Right lobe of liver (tissue), 6 donors: ENCODE data around the gene TRAK2. TPM values are rescaled to one million over a fixed set of nuclear protein-coding genes. Genes with fewer than 3 reads are reported as not detected.
A peak's percentile ranks its signal among the peaks of the same experiment; 100 is the strongest.

ENCODE experiments used
- ATAC-seq, 4 donors: fragments of 200-7000 bp; cut with Tn5 transposase; one replicate each; pipeline ENCODE4 v1.9.1; 2020; ENCODE audit warnings: mild to moderate bottlenecking in 4 of 4, moderate library complexity in 4 of 4
- DNase-seq, 3 donors: peaks; one replicate each; pipeline ENCODE4 v3.0.0-alpha.2; 2020
- H3K27ac ChIP-seq, 3 donors: fragments of 200-600 bp; one replicate each; pipeline ENCODE4 v1.8.0; 2022
- H3K27me3 ChIP-seq, 2 donors: fragments of 200-600 bp; one replicate each; pipeline ENCODE4 v1.8.0; 2022
- H3K36me3 ChIP-seq, 4 donors: fragments of 200-600 bp; sonication (generic) in 1 of 4; one replicate each; pipeline versions ENCODE4 v1.5.1 to v1.8.0; 2017 to 2022; ENCODE audit warnings: control low read depth in 1 of 4
- H3K4me1 ChIP-seq, 4 donors: fragments of 200-600 bp; sonication (generic) in 1 of 4; one replicate each; pipeline versions ENCODE4 v1.5.1 to v1.8.0; 2017 to 2022; ENCODE audit warnings: control low read depth in 1 of 4
- H3K4me3 ChIP-seq, 3 donors: fragments of 200-600 bp; one replicate each; pipeline ENCODE4 v1.8.0; 2022
- H3K9me3 ChIP-seq, 4 donors: fragments of 200-600 bp; sonication (generic) in 1 of 4; one replicate each; pipeline versions ENCODE4 v1.5.1 to v1.8.0; 2017 to 2022; ENCODE audit warnings: control low read depth in 1 of 4
- POLR2A ChIP-seq: fragments of 450-650 bp; IDR thresholded peaks from one replicate; pipeline ENCODE4 v1.6.1; 2017; ENCODE audit warnings: antibody characterized with exemption, mild to moderate bottlenecking
- WGBS: methylation state at CpG from one replicate; pipeline ENCODE4 v1.1.6; 2018; ENCODE audit warnings: low coverage, low lambda C conversion rate; ENCODE audit not compliant: insufficient coverage; ENCODE audit errors: missing lambda C conversion rate; 5-methylcytosine and 5-hydroxymethylcytosine counted together
- intact Hi-C, 2 donors: fragments of 100-400 bp; cut with DNase I; formaldehyde crosslinking; loops; one replicate each; pipeline versions ENCODE4 v1.11.2 to v1.14.1; 2022
- long read RNA-seq: library from polyadenylated mRNA; unstranded; transcript quantifications from one replicate; pipeline ENCODE4 v2.0.0, GENCODE V29; 2019
- total RNA-seq, 6 experiments: library from RNA; depleted of rRNA in 2 of 6; stranded (reverse); fragments of >200 nt in 2 of 6; fragmentation: NEBNext Ultra II Directional in 3 of 6; extraction: Animal tissue kit (Norgen Biotek cat#: 25700) in 3 of 6; gene quantifications; one replicate each; pipeline versions ENCODE4 v1.1.0 to v1.2.4, GENCODE V29; 2016 to 2023
- TF ChIP-seq, protein P1 (sequence below), 4 donors: fragments of 200-600 bp in 3 of 4; fragments of 450-650 bp in 1 of 4; IDR thresholded peaks; one replicate each; pipeline versions ENCODE4 v1.5.1 to v1.8.0; 2016 to 2022; ENCODE audit warnings: antibody characterized with exemption in 4 of 4, mild to moderate bottlenecking in 2 of 4
- donor health status: DM: no; HTN: yes; CAD: no.
- donor health status: DM: no; HTN: no; CAD: no.
- donor health status: DM: no; HTN: no; CAD: no.
- donor health status: DM: no; HTN: yes; CAD: no.
- donor health status: DM: no; HTN: yes; CAD: no.

Gene TRAK2
- total RNA-seq = 10 to 100 TPM; 13.3 to 18.4 (median 14.2) TPM
- long read RNA-seq, partial matches to known transcripts = 1 of 3 reads
- long read RNA-seq, other reads (novel, unspliced or antisense) = 2 of 3 reads

- Histone ChIP-seq H3K4me1 (peaks cover 0 to 31% (median 6%) of the 10 kb centered on the region in 4 donors), H3K9me3 (no peaks in the 10 kb centered on the region), H3K36me3 (no peaks in the 10 kb centered on the region), H3K4me3 (peak within 1 kb of the TSS; percentile 64 to 95 (median 94)), H3K27ac (peak within 1 kb of the TSS; percentile 71 to 85 (median 84)), H3K27me3 (no peaks in the 10 kb centered on the region)
- 0% methylated on average over 13 of the region's 78 CpGs for WGBS
- ATAC-seq (peak; percentile 96 to 98 (median 96)), DNase-seq (peak; percentile 96 to 98 (median 98))
- intact Hi-C loops = no loop called here
- peak; percentile 88 for TF ChIP-seq POLR2A
- TF ChIP-seq, protein P1, sequence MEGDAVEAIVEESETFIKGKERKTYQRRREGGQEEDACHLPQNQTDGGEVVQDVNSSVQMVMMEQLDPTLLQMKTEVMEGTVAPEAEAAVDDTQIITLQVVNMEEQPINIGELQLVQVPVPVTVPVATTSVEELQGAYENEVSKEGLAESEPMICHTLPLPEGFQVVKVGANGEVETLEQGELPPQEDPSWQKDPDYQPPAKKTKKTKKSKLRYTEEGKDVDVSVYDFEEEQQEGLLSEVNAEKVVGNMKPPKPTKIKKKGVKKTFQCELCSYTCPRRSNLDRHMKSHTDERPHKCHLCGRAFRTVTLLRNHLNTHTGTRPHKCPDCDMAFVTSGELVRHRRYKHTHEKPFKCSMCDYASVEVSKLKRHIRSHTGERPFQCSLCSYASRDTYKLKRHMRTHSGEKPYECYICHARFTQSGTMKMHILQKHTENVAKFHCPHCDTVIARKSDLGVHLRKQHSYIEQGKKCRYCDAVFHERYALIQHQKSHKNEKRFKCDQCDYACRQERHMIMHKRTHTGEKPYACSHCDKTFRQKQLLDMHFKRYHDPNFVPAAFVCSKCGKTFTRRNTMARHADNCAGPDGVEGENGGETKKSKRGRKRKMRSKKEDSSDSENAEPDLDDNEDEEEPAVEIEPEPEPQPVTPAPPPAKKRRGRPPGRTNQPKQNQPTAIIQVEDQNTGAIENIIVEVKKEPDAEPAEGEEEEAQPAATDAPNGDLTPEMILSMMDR (IDR thresholded peaks at IDR 0.05) = peak in 2 of 4 donors; percentile 11 to 52
Observed at GRCh38 chr2:201451292-201452057, at the start of gene TRAK2, which contains the start of gene STRADB. Gene TRAK2, minus strand, starts transcription at chr2:201451458. Its CDS starts 30,951 bp downstream, at chr2:201420507. Gene STRADB, plus strand, starts transcription at chr2:201451740. Its CDS starts 3,101 bp downstream, at chr2:201454841.

DNA sequence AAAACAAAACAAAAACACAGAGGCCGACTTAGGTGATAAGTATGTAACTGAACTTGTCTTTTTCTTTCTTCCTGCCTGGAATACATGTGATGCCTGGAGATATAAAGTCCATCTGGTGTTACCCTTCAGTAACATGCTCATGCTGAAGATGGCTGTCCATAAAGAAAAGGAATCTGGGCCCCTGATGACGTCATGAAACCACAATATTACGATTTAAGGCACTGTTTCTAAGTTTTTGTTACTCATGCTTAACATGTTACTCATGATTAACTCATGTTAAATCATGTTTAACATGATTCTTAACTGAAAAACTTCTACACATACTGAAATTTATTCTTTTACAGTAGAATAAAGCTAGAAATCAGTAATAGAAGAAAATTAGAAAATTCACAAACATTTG lies 49.3 kb upstream of the TRAK2 start:
- intact Hi-C loops = no loop called here
- Histone ChIP-seq H3K27me3 (no peaks in the 10 kb centered on the region), H3K4me1 (no peaks in the 10 kb centered on the region), H3K4me3 (no peak overlapping the region), H3K27ac (no peak overlapping the region), H3K36me3 (no peaks in the 10 kb centered on the region), H3K9me3 (no peaks in the 10 kb centered on the region)
- ATAC-seq (no peak), DNase-seq (no peak)
- TF ChIP-seq POLR2A = no peak
- TF ChIP-seq, protein P1 (IDR thresholded peaks at IDR 0.05) = no peak
- 71% methylated on average over 3 of the region's 3 CpGs for WGBS

DNA sequence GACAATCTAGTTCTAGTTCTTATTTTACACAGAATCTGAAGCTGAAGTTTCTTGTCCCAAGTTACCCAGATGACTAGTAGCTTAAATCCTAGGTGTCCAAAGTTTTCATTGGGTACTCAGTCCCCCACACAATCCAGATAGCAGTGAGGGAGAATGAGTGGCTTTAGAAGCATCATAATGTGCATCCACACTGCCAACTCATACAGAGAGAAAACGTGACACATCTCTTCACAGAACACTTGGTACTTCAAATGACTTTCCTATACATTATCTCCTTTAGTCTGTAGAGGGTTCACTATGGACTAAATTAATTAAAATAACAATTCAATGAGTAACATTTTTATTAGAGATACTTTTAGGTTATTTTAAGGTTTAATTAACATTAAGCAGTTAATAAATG lies 45.5 kb upstream of the TRAK2 start:
- Histone ChIP-seq H3K9me3 (no peaks in the 10 kb centered on the region), H3K4me3 (no peak overlapping the region), H3K27me3 (no peaks in the 10 kb centered on the region), H3K36me3 (no peaks in the 10 kb centered on the region), H3K27ac (no peak overlapping the region), H3K4me1 (no peaks in the 10 kb centered on the region)
- intact Hi-C loops = no loop called here
- TF ChIP-seq, protein P1 (IDR thresholded peaks at IDR 0.05) = no peak
- no peak for TF ChIP-seq POLR2A
- no peak for DNase-seq
- WGBS = 79% methylated on average over 1 of the region's 1 CpG
- no peak for ATAC-seq

- 89% methylated on average over 4 of the region's 4 CpGs for WGBS
Observed at GRCh38 chr2:201490291-201490690, 39.0 kb upstream of the TRAK2 start.

More at GRCh38 chr2:201490291-201490690, 39.0 kb upstream of the TRAK2 start:
- no peak overlapping the region for H3K27ac ChIP-seq
- H3K4me3 ChIP-seq = no peak overlapping the region
- no peak for ATAC-seq
- H3K27me3 ChIP-seq = no peaks in the 10 kb centered on the region
- DNase-seq = no peak
- TF ChIP-seq, protein P1 (IDR thresholded peaks at IDR 0.05) = no peak
- no peak for TF ChIP-seq POLR2A
- no peaks in the 10 kb centered on the region for H3K9me3 ChIP-seq
- H3K4me1 ChIP-seq = no peaks in the 10 kb centered on the region
- intact Hi-C loops = no loop called here
- no peaks in the 10 kb centered on the region for H3K36me3 ChIP-seq
